TTC549 (cell line): ENCODE data around the gene ADAM30.
"Not testable (repeated sequence)": the region's sequence is repeated elsewhere in the genome, so short reads cannot be mapped to it uniquely, and the experiment has no call there.

Experiments
- FAIRE-seq: peaks from 2 replicates; lab custom pipeline; 2012; peaks lifted over from hg19 to GRCh38; lab: Jason Lieb, UNC

Gene ADAM30

DNA sequence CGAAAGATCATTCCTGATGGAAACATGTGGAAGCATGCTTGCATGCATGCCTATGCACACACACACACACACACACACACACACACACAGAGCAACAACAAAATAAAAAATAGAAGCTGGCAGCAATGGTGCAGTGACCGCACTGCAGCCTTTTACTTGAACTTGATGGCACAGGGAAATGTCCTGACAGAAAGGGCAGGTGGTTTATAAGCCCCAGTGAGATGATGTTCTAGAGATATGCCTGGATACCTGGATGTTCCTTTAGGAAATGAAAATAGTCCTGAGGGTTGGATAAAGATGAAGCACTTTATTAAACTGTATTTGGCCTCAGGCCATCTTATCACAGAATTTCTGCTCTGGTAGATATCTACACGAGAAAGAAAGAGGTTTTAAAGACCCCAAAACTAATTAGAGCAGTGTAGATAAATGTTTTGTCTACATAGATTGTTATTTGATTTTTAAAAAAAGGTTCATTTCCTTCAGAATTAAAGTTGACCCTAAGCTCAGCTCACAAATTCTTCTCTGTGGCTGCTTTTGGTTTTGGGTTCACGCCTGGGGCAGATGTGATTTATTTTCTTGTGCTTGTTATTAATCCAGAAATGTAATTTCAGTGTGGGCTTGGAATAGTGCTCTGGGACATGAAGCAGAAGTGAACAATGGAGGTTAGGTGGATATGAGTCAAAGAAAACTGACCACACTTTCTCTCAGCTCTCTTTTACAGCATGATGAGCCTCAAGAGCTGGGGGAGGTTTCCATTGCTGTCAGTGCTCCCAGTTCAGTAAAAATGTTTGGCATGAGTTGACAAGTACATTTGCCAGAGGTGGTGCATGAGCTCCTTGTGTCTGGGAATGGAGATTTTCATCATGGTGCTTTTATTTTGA lies 22.9 kb downstream of the ADAM30 start:
- no peak for FAIRE-seq

- no peak for FAIRE-seq
Observed at GRCh38 chr1:119871881-119872280, 24.4 kb downstream of the ADAM30 start.

DNA sequence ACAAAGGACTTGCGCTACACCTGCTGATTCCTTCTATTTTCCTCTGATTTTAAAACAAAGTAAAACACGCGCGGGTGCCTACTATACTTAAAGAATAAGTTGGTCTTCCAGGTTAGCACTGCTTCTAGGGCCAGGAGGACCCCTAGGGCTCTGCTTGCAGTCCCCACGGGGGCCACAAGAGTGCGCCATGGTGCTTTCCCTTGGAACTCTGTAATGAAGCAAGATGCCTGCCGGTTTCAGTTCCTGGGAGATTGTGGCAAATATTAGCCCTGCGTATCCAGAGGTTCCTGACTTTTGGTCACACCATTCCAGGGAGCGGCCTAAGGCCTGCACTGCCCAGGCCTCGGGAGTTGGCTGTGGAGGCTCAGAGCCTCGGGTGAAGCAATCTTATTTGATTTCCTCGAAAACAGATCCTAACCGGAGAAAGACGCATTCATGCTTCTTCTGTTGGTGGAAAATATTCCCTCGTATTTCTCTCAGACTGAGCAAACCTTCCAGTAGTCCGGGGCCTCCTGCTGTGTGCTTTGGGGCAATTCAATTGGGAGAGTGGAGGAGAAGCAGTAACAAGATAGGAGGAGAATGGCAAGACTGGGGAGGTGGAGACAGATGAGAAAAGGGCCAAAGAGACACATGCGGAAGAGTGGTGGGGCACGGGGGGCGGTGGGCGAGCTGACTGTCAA lies 25.3 kb downstream of the ADAM30 start:
- FAIRE-seq = no peak

- no peak for FAIRE-seq
Observed at GRCh38 chr1:119869995-119870394, 26.3 kb downstream of the ADAM30 start.

DNA sequence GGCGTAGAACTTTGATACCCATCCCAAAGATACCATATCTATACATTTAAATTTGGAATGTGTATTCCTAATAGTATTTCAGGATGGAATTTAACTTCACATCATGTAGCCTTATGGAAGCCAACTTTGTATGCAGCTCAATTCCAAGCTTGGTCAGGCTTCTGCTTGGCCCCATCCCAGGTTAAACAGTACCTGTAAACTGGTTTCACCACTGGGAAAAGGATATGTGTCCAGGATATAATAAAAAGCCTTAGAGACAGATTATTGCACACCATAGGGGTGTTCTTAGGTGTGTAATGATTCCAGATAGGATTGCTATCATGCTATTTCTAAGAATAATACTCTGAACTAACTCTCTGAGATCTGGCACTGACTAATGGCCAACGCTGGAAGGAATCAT lies 28.1 kb downstream of the ADAM30 start:
- FAIRE-seq = no peak

DNA sequence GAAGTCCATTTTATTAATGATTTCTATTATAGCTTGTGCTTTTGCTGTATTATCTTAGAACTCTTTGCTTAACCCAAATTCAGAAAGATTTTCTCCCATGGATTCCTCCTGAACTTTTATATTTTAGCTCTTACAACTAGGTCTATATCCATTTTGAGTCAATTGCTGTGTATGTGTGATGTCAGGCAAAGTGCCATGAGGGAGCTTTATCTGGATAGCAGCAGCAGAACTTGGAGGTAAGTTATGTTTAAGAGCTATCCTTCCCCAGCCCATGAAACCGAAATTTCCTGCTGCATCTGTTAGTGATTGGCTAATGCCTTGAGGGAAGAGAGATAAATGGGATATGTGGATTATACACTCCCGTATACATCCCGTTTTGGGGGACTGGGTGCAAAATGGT lies 29.9 kb downstream of the ADAM30 start:
- FAIRE-seq = no peak

- FAIRE-seq = no peak
Observed at GRCh38 chr1:119865627-119866026, 30.7 kb downstream of the ADAM30 start.

DNA sequence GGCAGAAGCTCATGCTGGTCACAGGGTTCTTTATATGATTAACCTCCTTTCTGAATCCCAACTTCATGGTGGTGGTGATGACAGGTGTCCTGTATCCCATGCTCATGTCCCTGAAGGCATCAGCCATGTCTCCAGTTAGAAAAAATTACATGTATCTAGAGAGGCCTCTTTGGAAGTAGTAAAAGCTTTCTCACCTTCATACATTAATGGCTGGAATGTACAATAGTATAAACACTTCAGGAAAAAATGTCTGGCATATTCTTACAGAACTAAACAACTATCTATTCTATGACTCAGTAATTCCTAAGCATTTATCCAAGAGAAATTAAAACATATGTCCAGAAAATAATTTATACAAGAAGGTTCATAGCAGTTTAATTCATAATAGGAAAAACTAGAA lies 34.0 kb downstream of the ADAM30 start:
- no peak for FAIRE-seq

GRCh38 chr1:119861547-119861946 lies 34.8 kb downstream of the ADAM30 start:
- no peak for FAIRE-seq

GRCh38 chr1:119859647-119860046 lies 36.7 kb downstream of the ADAM30 start:
- FAIRE-seq = no peak

DNA sequence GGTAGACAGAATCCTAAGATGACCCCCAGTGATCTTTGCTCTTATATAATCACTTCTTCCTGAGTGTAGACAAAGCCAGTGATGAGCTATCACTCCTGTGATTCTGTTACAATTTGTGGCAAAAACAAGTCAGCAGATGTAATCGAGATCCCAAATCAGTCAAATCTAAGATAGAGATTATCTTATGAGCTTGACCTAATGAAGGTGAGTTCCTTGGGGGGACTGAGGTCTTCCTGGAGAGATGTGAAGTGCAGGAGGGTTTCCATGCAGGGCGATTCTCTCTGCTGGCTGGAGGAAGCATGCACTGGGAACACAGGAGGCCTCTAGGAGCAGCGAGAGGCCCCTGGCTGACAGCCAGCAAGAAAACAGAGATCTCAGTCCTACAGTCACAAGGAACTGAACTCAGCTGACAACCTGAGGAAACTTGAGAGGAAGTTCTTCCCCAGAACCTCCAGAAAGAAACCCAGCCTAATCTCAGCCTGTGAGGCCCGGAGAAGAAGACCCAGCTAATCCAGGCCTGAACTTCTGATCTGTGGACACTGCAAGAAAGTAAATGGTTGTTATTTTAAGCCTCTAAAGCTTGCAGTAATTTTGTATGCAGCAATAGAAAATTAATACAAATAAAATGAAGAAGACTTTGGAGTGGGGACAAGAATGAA lies 37.6 kb downstream of the ADAM30 start:
- FAIRE-seq = not testable (repeated sequence)

DNA sequence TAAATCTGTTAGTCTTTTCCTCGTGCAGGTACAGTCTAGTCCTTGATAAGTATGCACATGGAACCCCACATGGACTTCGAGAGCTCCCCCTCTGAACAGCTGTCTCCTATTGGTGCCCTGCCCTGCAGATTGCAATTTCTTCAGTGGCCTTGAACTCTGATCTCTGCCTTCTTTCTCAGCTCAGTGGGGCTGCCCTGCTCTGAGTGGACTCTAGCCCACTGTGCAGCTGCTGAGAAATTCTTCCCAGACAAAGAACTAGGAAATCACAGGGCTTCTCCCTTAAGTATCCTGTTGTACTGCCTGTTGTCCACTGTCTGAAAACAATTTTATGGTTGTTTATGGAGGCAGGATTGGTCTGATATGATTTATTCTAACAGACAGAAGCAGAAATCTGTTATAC lies 38.2 kb downstream of the ADAM30 start:
- FAIRE-seq = no peak

DNA sequence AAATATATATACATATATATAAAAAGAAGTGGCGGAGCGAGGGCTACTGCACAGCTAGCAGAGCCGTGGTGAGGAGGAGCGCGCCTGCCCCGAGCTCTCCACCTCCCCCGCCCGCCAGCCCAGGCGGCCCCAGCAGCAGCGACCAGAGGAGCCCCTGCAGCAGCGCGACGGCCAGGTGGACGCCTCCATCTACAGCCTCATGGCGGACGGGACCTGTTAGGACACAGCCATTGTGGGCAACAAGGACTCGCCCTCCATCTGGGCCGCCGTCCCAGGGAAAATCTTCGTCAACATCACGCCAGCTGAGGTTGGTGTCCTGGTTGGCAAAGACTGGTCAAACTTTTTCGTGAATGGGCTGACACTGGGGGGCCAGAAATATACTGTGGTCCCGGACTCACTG lies 43.2 kb downstream of the ADAM30 start:
- FAIRE-seq = no peak

- not testable (repeated sequence) for FAIRE-seq
Observed at GRCh38 chr1:119844206-119844605, 52.1 kb downstream of the ADAM30 start.
